CD4-positive, CD25-positive, alpha-beta regulatory T cell (primary cell): ENCODE results near the gene SPTAN1. TPM values are rescaled to one million over a fixed set of nuclear protein-coding genes. Genes with fewer than 3 reads are reported as not detected.
"Not testable (repeated sequence)": the region's sequence is repeated elsewhere in the genome, so short reads cannot be mapped to it uniquely, and the experiment has no call there.

Experiments
- ATAC-seq, 2 donors: fragments of 150-1000 bp; cut with Tn5 transposase; one replicate each; pipeline ENCODE4 v1.10.0; 2021; ENCODE audit warnings: low read depth in 2 of 2, moderate number of reproducible peaks in 2 of 2, moderate library complexity in 1 of 2
- DNase-seq, 3 donors: peaks; one replicate each; pipeline versions ENCODE4 v3.0.0 to v3.0.0-alpha.2; 2012 to 2022; ENCODE audit warnings: mixed read lengths in 1 of 3
- H3K27ac ChIP-seq: one replicate; pipeline ENCODE4 v1.7.0; 2013; ENCODE audit warnings: mild to moderate bottlenecking, low read length; ENCODE audit not compliant: insufficient read depth, poor library complexity, severe bottlenecking
- H3K27me3 ChIP-seq: one replicate; pipeline ENCODE4 v1.7.0; 2013; ENCODE audit warnings: low read length; ENCODE audit not compliant: control insufficient read depth, insufficient read depth
- H3K36me3 ChIP-seq: one replicate; pipeline ENCODE4 v1.7.0; 2013; ENCODE audit warnings: mild to moderate bottlenecking, low read length, moderate library complexity; ENCODE audit not compliant: control insufficient read depth, insufficient read depth
- H3K4me1 ChIP-seq: 2 replicates; pipeline ENCODE4 v1.7.0; 2013; ENCODE audit warnings: mild to moderate bottlenecking, low read length; ENCODE audit not compliant: insufficient read depth, control insufficient read depth, poor library complexity, severe bottlenecking
- H3K4me3 ChIP-seq: one replicate; pipeline ENCODE4 v1.7.0; 2013; ENCODE audit warnings: low read depth, mild to moderate bottlenecking, low read length, moderate library complexity
- H3K9me3 ChIP-seq, 2 experiments: 1 replicate in 1 of 2; 2 replicates in 1 of 2; pipeline ENCODE4 v1.7.0; 2013; ENCODE audit warnings: low read length in 2 of 2, mild to moderate bottlenecking in 1 of 2, moderate library complexity in 1 of 2; ENCODE audit not compliant: control insufficient read depth in 2 of 2
- H3K27ac Mint-ChIP-seq, 3 donors: one replicate each; pipeline ENCODE4 v1.8.0; 2020 to 2022; ENCODE audit warnings: mild to moderate bottlenecking in 3 of 3, mixed read lengths in 3 of 3, moderate library complexity in 2 of 3
- H3K27me3 Mint-ChIP-seq: one replicate; pipeline ENCODE4 v1.8.0; 2022; ENCODE audit warnings: mild to moderate bottlenecking, mixed read lengths
- H3K36me3 Mint-ChIP-seq: one replicate; pipeline ENCODE4 v1.8.0; 2020; ENCODE audit warnings: mixed read lengths
- H3K4me1 Mint-ChIP-seq, 4 donors: one replicate each; pipeline ENCODE4 v1.8.0; 2020 to 2022; ENCODE audit warnings: mixed read lengths in 4 of 4, mild to moderate bottlenecking in 1 of 4
- H3K4me3 Mint-ChIP-seq, 4 donors: one replicate each; pipeline ENCODE4 v1.8.0; 2020 to 2022; ENCODE audit warnings: mild to moderate bottlenecking in 4 of 4, mixed read lengths in 4 of 4, moderate library complexity in 3 of 4
- H3K9me3 Mint-ChIP-seq, 7 donors: one replicate each; pipeline ENCODE4 v1.8.0; 2020 to 2022; ENCODE audit warnings: mixed read lengths in 7 of 7, mild to moderate bottlenecking in 3 of 7, moderate library complexity in 2 of 7
- polyA plus RNA-seq, 4 donors: library from polyadenylated mRNA; unstranded; fragments of 300-500 nt; fragmentation: Illumina TruSeq; gene quantifications; one replicate each; pipeline ENCODE4 v1.2.3, GENCODE V29; 2021
- total RNA-seq: library from RNA; stranded (reverse); gene quantifications from one replicate; pipeline ENCODE4 v1.2.3, GENCODE V29; 2022

SPTAN1 gene
- total and polyA plus RNA-seq, 5 donors from 2014 or later: 79.8 to 769 (median 84.6) TPM

DNA sequence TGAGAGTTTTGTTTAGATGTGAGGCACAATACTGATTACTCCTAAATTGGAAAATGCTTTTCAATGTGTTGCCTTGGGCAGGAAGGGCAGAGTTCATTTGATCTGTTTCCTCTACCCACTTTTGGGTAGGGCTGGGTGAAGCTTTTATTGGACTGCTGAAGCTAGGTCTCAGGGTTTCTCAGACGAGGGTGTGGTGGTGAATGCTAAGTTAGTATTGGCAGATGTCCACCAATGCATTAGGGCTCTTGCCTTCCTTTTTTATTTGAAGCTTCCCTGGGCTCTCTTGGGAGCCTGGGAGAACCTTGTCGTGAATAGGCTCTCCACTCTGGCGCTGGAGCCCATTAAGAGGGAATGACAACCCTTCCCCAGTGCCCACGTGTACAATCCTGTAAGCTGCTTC lies 23.1 kb downstream of the SPTAN1 start:
- Mint-ChIP-seq H3K27me3 (no peaks in the 10 kb centered on the region), H3K36me3 (peaks cover 46% of the 10 kb centered on the region), H3K4me3 (no peak overlapping the region), H3K4me1 (peaks cover 0 to 15% (median 4%) of the 10 kb centered on the region in 4 donors), H3K27ac (peak overlapping the region in 2 of 3 donors; percentile 65 to 70), H3K9me3 (no peaks in the 10 kb centered on the region)
- H3K36me3 ChIP-seq: peaks cover 91% of the 10 kb centered on the region
- no peaks in the 10 kb centered on the region for H3K27me3 ChIP-seq
- H3K27ac ChIP-seq: no peak overlapping the region
- H3K9me3 ChIP-seq: no peaks in the 10 kb centered on the region
- H3K4me1 ChIP-seq: no peaks in the 10 kb centered on the region
- ATAC-seq: no peak
- H3K4me3 ChIP-seq: no peak overlapping the region
- DNase-seq: no peak

DNA sequence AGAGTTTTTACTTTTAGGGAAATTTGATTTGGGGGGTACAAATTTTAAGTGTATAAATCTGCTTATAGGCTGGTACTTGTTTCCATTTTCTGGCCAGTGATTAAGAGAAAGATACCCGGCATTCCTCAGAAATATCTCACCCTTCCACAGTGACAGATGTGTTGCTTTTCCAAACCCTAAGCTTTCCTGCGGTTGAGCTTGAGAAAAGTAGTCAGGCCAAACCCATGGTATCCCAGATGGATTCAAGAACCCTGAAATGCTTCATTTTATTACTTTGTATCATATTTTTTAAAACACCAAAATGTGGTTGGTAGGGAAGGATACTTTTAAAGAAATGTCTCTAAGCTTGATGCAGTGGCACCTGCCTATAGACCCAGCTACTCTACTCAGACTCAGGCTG lies 23.5 kb downstream of the SPTAN1 start:
- no peak overlapping the region for H3K4me3 Mint-ChIP-seq

GRCh38 chr9:128577206-128577605 lies 24.8 kb downstream of the SPTAN1 start:
- no peaks in the 10 kb centered on the region for H3K27me3 Mint-ChIP-seq
- Histone ChIP-seq H3K36me3 (peaks cover 94% of the 10 kb centered on the region), H3K27me3 (no peaks in the 10 kb centered on the region), H3K4me1 (no peaks in the 10 kb centered on the region), H3K4me3 (no peak overlapping the region), H3K27ac (no peak overlapping the region), H3K9me3 (no peaks in the 10 kb centered on the region)
- peak overlapping the region in 1 of 3 donors; percentile 32 for H3K27ac Mint-ChIP-seq
- no peak overlapping the region for H3K4me3 Mint-ChIP-seq
- no peak for DNase-seq
- no peak for ATAC-seq
- no peaks in the 10 kb centered on the region for H3K9me3 Mint-ChIP-seq
- H3K4me1 Mint-ChIP-seq: peaks cover 0 to 13% (median 3%) of the 10 kb centered on the region in 4 donors
- peaks cover 58% of the 10 kb centered on the region for H3K36me3 Mint-ChIP-seq

More for the DNA sequence above, 23.5 kb downstream of the SPTAN1 start:
- H3K27me3 Mint-ChIP-seq: no peaks in the 10 kb centered on the region
- Histone ChIP-seq H3K4me3 (no peak overlapping the region), H3K27me3 (no peaks in the 10 kb centered on the region), H3K27ac (no peak overlapping the region), H3K36me3 (peaks cover 91% of the 10 kb centered on the region), H3K9me3 (no peaks in the 10 kb centered on the region), H3K4me1 (no peaks in the 10 kb centered on the region)
- no peak for DNase-seq
- ATAC-seq: no peak
- H3K9me3 Mint-ChIP-seq: no peaks in the 10 kb centered on the region
- H3K4me1 Mint-ChIP-seq: peaks cover 0 to 15% (median 4%) of the 10 kb centered on the region in 4 donors
- peak overlapping the region in 2 of 3 donors; percentile 65 to 70 for H3K27ac Mint-ChIP-seq
- H3K36me3 Mint-ChIP-seq: peaks cover 50% of the 10 kb centered on the region

- Histone ChIP-seq H3K9me3 (no peaks in the 10 kb centered on the region), H3K4me3 (no peak overlapping the region), H3K27me3 (no peaks in the 10 kb centered on the region), H3K4me1 (no peaks in the 10 kb centered on the region), H3K27ac (no peak overlapping the region), H3K36me3 (peaks cover 99% of the 10 kb centered on the region)
- no peak for DNase-seq
- H3K27ac Mint-ChIP-seq: peak overlapping the region in 1 of 3 donors; percentile 39
- H3K27me3 Mint-ChIP-seq: no peaks in the 10 kb centered on the region
- H3K9me3 Mint-ChIP-seq: no peaks in the 10 kb centered on the region
- H3K4me1 Mint-ChIP-seq: peaks cover 0 to 7% (median 0%) of the 10 kb centered on the region in 4 donors
- peaks cover 71% of the 10 kb centered on the region for H3K36me3 Mint-ChIP-seq
- no peak for ATAC-seq
- H3K4me3 Mint-ChIP-seq: no peak overlapping the region
Observed at GRCh38 chr9:128579194-128579593, 26.8 kb downstream of the SPTAN1 start.

DNA sequence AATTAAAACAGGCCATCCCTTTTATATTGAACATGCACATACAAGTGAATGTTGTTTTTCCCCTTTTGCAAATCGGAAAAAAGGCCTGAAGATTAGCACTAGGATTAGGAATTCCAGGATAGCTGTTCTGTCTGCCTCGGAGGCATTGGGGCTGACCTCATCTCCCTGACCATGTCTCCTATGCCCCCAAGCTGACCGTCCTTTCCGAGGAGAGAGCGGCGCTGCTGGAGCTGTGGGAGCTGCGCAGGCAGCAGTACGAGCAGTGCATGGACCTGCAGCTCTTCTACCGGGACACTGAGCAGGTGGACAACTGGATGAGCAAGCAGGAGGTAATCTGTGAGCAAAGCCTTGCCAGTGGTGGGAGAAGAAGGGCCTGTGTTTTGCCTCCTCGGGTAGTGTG lies 28.3 kb downstream of the SPTAN1 start:
- Histone ChIP-seq H3K4me1 (no peaks in the 10 kb centered on the region), H3K27ac (no peak overlapping the region), H3K9me3 (no peaks in the 10 kb centered on the region), H3K4me3 (no peak overlapping the region), H3K27me3 (no peaks in the 10 kb centered on the region), H3K36me3 (peaks cover 99% of the 10 kb centered on the region)
- Mint-ChIP-seq H3K36me3 (peaks cover 69% of the 10 kb centered on the region), H3K27ac (no peak overlapping the region), H3K4me1 (peaks cover 0 to under 1% (median 0%) of the 10 kb centered on the region in 4 donors), H3K27me3 (no peaks in the 10 kb centered on the region), H3K4me3 (no peak overlapping the region), H3K9me3 (no peaks in the 10 kb centered on the region)
- no peak for DNase-seq
- no peak for ATAC-seq

DNA sequence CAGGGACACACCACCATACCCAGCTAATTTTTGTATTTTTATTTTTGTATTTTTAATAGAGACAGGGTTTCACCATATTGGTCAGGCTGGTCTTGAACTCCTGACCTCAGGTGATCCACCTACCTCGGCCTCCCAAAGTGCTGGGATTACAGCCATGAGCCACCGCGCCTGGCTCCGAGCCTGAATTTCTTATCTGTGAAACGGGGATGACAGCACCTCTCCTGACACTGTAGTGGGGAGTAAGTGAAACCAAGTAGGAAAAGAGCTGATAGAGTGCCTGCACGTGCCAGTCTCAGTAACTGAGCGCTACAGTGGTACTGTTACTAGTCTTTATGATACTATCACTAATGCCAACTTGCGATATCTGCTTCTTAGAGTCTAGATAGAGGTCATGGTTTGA lies 32.8 kb downstream of the SPTAN1 start:
- H3K9me3 ChIP-seq, H3K27ac ChIP-seq, H3K4me1 ChIP-seq, H3K4me3 Mint-ChIP-seq, H3K27me3 ChIP-seq, H3K9me3 Mint-ChIP-seq, H3K27me3 Mint-ChIP-seq, H3K4me3 ChIP-seq, DNase-seq, ATAC-seq, H3K4me1 Mint-ChIP-seq: not testable (repeated sequence)
- H3K36me3 Mint-ChIP-seq: peaks cover 63% of the 10 kb centered on the region
- peaks cover 94% of the 10 kb centered on the region for H3K36me3 ChIP-seq
- peak overlapping the region in 1 of 3 donors; percentile 79 for H3K27ac Mint-ChIP-seq

DNA sequence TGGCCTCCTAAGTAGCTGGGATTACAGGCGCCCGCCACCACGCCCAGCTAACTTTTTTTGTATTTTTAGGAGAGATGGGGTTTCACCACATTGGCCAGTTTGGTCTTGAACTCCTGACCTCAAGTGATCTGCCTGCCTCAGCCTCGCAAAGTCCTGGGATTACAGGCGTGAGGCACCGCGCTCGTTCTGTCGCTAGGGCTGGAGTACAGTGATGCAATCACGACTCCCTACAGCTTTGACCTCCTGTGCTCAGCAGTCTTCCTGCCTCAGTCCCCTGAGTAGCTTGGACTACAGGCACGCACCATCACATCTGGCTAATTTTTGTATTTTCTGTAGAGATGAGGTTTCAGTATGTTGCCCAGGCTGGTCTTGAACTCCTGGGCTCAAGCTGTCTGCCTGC lies 34.5 kb downstream of the SPTAN1 start:
- DNase-seq, H3K27ac ChIP-seq, H3K9me3 ChIP-seq, H3K4me1 ChIP-seq, ATAC-seq, H3K27me3 Mint-ChIP-seq, H3K27me3 ChIP-seq, H3K4me3 Mint-ChIP-seq, H3K4me1 Mint-ChIP-seq, H3K9me3 Mint-ChIP-seq, H3K4me3 ChIP-seq: not testable (repeated sequence)
- peaks cover 56% of the 10 kb centered on the region for H3K36me3 Mint-ChIP-seq
- H3K27ac Mint-ChIP-seq: peak overlapping the region; percentile 65 to 72 (median 72)
- peaks cover 91% of the 10 kb centered on the region for H3K36me3 ChIP-seq

GRCh38 chr9:128587453-128587852 lies 35.1 kb downstream of the SPTAN1 start:
- Histone ChIP-seq H3K36me3 (peaks cover 90% of the 10 kb centered on the region), H3K27ac (no peak overlapping the region), H3K27me3 (no peaks in the 10 kb centered on the region), H3K4me1 (no peaks in the 10 kb centered on the region), H3K4me3 (no peak overlapping the region), H3K9me3 (no peaks in the 10 kb centered on the region)
- Mint-ChIP-seq H3K4me1 (peaks cover 5 to 8% (median 7%) of the 10 kb centered on the region in 4 donors), H3K9me3 (no peaks in the 10 kb centered on the region), H3K27me3 (no peaks in the 10 kb centered on the region), H3K36me3 (peaks cover 52% of the 10 kb centered on the region), H3K27ac (peak overlapping the region; percentile 65 to 72 (median 72)), H3K4me3 (no peak overlapping the region)
- ATAC-seq: peak; percentile 37 to 53
- peak in 2 of 3 donors; percentile 25 to 85 for DNase-seq
